Measurements from ENCODE around the gene CREBRF. TPM values are rescaled to one million over a fixed set of nuclear protein-coding genes. Genes with fewer than 3 reads are reported as not detected.

The CREBRF gene
- total and polyA plus RNA-seq, 2 of the 8 experiments (the other 6 are each of a cell fraction or from before 2014, with no cell fraction given): 1.2 to 4.7 TPM

GRCh38 chr5:173119719-173120118 is 63.6 kb downstream of the CREBRF start (continued):
- TF ChIP-seq CHD1 (IDR thresholded peaks at IDR 0.05; ENCODE audit: low read depth, low read length): no peak
- TF ChIP-seq EP300 (IDR thresholded peaks at IDR 0.05; ENCODE audit: borderline replicate concordance in 1 of 2, low read depth in 2 of 2, low read length in 2 of 2): no peak
- no peak for TF ChIP-seq YY1 (IDR thresholded peaks at IDR 0.05; ENCODE audit: low read depth, low read length)
- TF ChIP-seq RXRA (IDR thresholded peaks at IDR 0.05; ENCODE audit: insufficient read depth, low read depth, low read length): no peak
- TF ChIP-seq, protein P1, sequence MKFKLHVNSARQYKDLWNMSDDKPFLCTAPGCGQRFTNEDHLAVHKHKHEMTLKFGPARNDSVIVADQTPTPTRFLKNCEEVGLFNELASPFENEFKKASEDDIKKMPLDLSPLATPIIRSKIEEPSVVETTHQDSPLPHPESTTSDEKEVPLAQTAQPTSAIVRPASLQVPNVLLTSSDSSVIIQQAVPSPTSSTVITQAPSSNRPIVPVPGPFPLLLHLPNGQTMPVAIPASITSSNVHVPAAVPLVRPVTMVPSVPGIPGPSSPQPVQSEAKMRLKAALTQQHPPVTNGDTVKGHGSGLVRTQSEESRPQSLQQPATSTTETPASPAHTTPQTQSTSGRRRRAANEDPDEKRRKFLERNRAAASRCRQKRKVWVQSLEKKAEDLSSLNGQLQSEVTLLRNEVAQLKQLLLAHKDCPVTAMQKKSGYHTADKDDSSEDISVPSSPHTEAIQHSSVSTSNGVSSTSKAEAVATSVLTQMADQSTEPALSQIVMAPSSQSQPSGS (IDR thresholded peaks at IDR 0.05; ENCODE audit: low read length): no peak

Data from H1 (cell line).